ENCODE data around the gene SLC35B4.

- TF ChIP-seq CTCF (IDR thresholded peaks at IDR 0.05), result no peak
- no peak for TF ChIP-seq EZH2 (IDR thresholded peaks at IDR 0.05; ENCODE audit: borderline replicate concordance, insufficient read depth, low read depth, low read length, poor library complexity, severe bottlenecking)
Observed at GRCh38 chr7:134311807-134312206, 4.9 kb downstream of the SLC35B4 start.

Data from B cell (primary cell).